Fibroblast of the conjunctiva (primary cell): ENCODE data around the gene TSHR.

Source experiments
- DNase-seq: peaks from one replicate; pipeline ENCODE4 v3.0.0-alpha.2; 2010; ENCODE audit warnings: low read depth

Gene TSHR

DNA sequence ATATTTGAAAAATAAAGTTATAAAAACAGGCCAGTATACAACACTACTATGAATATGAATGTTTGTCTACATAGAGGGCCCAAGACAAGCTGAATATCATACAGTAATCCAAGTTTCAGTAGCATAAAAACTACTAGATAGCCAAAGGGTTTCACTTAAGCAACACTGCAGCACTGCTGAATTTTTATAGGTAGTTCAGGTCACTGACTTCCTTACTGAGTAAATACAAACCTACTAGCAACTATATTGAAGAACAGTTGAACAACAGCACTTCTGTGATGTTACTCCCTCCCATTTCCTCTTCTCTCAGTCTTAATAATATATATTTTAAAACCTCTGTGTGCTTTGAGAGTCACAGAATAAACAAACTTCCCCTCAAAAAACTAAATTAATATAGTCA is 222.6 kb downstream of the TSHR start:
- no peak for DNase-seq

DNA sequence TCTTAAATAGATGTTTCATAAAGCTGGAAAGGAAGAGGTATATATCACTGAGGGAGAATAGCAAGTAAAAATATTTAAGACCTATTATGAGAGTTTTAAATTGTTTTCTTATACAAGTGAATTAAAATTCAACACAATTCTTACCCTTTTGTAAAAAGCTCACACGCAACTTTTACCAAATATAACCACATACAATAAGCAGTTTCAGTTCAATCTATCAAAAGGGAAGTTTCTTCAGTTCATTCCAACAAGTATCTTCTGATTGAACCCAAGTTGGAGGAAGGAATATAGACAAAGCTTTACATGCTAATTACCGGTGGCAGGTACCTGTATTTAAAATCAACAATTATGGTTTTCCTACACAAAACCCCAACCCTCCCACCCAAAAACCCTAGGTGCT is 224.2 kb downstream of the TSHR start:
- no peak for DNase-seq

- no peak for DNase-seq
Measured at GRCh38 chr14:81187832-81188522, 232.6 kb downstream of the TSHR start.

DNA sequence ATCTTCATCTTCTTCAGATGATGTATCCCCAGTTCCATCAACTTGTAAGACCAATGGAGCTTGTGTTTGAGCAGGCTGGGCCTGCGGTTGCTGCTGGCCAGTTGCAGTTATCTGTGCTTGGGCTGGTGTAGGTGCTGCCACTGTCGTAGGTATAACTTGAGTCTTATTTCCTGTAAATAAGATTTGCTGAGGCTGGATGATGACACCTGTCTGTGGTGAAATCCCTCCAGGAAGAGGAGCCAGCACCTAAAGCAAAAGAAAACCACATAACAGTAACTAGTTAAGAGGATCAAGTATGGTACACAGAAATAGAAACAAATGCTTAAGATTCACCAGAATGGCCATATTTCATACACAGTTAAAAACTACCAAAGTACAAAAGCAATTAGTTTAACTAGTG is 237.2 kb downstream of the TSHR start:
- DNase-seq, result no peak

DNA sequence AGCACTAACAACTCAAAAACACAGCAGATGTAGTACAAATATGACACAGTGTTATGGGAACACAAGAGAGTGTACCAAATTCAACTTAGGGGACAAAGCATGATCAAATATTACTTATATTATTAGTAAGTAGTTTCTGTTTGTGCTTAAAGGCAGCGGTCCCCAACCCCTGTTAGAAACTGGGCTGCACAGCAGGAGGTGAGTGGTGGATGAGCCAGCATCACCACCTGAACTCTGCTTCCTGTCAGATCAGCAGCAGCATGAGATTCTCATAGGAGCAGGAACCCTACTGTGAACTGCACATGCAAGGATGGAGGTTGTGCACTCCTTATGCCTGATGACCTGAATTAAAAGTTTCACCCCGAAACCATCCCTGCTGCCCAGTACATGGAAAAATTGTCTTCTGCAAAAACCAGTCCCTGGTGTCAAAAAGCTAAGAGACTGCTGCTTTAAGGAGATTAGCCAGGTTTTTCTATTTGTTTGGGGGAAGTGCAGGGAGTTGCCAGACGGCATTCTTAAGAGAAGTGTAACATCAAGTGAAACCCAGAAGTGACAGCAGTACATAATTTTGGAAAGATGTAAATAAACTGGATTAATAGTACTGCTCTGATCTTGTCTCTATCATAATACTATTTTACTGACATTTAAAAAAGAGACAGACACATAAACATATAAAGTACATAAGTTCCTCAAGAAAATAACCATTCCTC is 238.7 kb downstream of the TSHR start:
- no peak for DNase-seq
